Peyer's patch (tissue), 4 donors: ENCODE data around the gene SLC45A3.

Source experiments
- CTCF ChIP-seq, 6 experiments: fragments of 450-650 bp in 4 of 6; fragments of 200-600 bp in 2 of 6; sonication (generic) in 1 of 6; IDR thresholded peaks; one replicate each; pipeline ENCODE4 v1.5.1; 2017 to 2019; ENCODE audit warnings: antibody characterized with exemption in 6 of 6, mild to moderate bottlenecking in 3 of 6, moderate library complexity in 1 of 6
- POLR2A ChIP-seq, 2 donors: fragments of 450-650 bp; IDR thresholded peaks; one replicate each; pipeline ENCODE4 v1.5.1; 2017; ENCODE audit warnings: antibody characterized with exemption in 2 of 2, mild to moderate bottlenecking in 2 of 2, moderate library complexity in 2 of 2

DNA sequence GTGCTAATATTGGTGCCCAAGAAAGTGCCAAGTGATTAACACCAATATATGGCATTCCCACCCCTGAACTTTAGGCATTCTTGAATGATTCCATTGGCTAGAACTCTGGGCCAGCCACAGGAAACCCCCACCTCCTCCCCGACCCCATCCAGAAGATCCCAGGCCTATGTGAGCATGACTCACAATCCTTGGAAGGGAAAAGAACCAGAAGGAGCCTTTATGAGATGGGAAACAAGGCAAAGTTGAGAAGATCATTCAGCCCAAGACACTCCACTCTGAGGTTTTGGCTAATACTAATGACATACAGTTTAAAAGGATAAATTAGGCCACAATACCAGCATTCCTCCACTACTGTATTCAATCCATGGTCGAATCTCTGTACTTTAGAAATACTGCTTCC, 70.3 kb downstream of the SLC45A3 start:
- TF ChIP-seq POLR2A (IDR thresholded peaks at IDR 0.05) (no peak), CTCF (IDR thresholded peaks at IDR 0.05) (no peak)
